IPS DF 4.7 (cell line): ENCODE data around the gene TSC22D1.

Source experiments
- DNase-seq: peaks from one replicate; pipeline ENCODE4 v3.0.0-alpha.2; 2013; ENCODE audit warnings: low spot score; ENCODE audit errors: extremely low read depth

TSC22D1 gene

DNA sequence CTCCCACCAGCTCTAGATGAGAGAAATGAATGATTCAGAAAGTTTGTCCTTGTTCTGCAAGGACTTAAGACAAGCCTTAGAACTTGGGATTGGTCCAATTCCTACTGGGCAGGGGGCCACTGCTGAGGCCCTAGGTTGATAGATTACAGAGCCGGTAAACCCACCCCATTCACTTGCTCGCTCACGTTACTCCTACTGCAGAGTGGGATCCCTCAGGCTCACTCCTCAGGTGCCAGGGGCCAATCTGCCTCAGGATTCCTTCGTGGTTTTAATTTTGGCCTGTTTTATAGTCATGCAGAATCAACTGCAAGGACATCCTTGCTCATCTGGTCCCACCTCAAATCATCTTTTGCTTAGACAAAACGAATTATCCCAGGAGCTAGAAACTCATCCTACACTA is 143.5 kb downstream of the TSC22D1 start:
- no peak for DNase-seq

- no peak for DNase-seq
These were observed 145.0 kb downstream of the TSC22D1 start for GRCh38 chr13:44431150-44431549.

- DNase-seq: no peak
These were observed 146.8 kb downstream of the TSC22D1 start for GRCh38 chr13:44429311-44429710.

GRCh38 chr13:44426461-44426860 is 149.7 kb downstream of the TSC22D1 start:
- DNase-seq: no peak

DNA sequence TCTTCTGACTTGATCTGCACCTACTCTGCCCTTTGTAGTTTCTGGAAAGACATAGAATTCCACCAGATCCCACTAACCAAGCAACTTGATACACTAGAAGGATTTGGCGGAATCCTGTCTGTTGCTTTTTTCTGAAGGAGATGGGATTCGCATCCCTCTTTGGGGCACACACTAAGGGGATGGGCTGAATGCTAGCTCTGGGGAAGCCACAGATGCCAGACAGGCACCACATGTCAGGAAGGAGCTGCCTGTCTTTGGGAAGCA is 150.4 kb downstream of the TSC22D1 start:
- DNase-seq: no peak

DNA sequence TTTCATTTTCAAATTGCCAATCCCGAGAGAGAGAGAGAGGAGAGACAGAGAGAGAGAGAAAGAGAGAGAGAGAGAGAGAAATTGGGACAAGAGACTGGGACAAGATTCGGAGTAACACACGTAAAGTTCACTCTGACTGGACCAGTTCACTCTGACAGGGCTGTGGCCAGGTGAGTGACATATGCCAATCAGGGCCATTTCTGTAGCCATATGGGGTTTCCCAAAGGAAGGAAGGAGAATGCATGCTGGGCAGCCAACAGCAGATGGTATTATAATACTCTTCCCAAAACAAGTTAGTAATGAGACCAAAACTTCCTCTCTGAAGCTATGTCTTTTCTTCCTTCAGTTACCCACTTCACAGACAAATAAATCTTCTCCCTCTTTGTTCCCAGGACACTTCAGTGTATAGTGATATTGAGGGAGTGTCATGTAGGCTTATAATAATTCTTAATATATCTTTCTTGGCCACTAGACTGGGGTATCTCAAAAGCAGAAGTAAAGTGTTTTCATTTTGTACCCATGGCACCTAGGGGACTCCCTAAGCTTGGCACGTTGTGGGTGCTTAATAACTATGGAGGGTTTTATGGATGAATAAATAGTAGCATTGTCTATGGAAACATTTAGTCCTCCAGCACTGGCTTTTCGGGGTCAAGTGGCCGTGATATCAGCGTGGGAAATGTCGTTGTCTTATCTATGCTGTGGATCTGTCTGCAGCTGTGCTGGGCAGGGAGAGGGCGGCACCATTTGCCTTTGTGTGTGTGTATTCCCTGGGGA is 150.9 kb downstream of the TSC22D1 start:
- no peak for DNase-seq

GRCh38 chr13:44423824-44424223 is 152.3 kb downstream of the TSC22D1 start:
- DNase-seq: no peak

DNA sequence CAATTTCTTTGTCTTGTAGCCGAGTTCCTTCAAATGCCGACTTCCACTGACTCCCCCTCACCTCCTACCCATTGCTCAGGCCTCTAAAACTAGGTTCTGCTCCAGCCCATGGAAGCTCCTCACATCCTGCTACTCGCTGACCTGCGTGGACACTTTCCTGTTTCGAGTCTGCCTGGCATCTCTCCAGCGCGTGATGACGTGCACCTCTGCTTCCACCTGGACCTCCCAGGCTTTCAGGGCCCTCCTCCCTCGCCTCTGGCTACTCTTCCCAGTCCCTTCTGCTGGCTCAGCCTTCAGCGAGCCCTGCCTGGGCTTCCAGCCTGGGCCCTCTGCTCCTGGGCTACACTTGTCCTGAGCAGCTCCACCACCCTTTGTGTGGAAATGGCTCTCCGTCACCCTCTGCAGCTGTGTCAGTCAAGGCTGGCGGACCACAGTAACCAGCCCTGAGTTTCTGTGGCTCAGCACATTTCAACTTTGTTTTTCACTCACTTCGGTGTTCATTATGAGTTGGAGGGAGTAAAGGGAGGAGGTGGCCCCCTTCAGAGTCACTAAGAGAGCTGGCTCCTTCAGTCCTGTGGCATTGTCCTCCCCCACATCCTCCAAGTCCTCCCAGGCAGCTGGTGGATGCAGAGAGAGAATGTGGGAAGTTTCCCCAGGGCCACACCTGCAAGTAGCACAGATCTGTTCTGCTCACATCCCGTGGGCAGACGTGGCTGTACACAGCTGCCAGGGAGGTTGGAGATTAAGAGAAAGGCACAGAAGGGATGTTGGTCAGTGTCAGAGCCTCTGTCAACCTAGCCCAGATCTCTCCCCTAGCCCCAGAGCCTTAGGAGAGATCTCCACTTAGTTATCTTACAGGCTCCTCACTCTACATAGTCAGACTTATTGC is 153.1 kb downstream of the TSC22D1 start:
- DNase-seq: no peak

DNA sequence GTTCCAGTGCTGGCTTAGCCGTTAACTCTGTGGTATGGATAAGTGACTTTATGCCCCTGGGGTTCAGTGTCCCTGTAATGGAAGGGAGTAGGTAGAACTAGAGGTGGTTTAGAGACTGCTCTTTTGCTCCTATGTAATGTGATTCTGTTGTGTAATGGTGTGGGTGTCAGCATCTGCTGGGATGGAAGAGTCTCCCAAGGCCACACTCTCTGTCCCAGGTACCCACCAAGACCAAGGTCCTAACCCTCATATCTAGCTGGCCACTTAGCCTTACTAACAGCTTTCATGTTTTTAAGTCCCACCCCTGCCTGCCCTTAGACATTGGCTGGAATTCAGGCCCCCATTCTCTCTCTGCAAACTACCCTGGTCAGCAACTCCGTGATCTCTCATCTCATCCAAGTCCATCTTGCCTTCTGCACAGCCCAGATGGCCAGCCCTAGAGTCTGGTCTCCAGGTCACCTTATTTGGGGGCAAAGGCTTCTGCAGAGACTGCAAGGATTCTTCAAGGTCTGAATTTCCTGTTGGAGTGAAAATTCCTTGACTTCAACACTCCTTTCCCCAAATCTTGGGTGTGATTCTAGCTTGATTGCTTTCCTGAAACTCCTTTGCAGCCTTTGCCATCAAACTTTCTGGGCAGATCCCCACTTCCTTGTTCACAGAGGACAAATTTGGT is 154.1 kb downstream of the TSC22D1 start:
- DNase-seq: no peak

- DNase-seq: no peak
These were observed 155.5 kb downstream of the TSC22D1 start for GRCh38 chr13:44420376-44421220.

- DNase-seq: no peak
These were observed 158.3 kb downstream of the TSC22D1 start for GRCh38 chr13:44417876-44418275.

DNA sequence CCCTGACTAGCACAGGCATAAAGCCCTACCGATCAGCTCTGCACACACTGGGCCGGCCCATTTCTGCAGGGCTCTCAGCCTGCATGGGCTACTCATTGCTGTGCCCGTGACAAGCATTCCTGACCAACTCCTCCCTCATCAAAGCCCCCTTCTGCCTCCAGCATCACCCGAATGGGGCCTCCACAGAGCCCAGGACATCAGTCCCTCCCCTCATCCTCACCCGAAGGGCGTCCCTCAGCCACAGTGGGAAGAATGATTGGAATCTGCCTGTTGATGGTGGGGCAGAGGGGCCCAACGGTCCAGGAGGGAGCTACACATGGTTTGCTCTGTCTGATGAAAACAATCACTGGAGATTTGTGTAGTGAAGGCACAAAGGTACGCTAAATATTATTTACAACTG is 158.7 kb downstream of the TSC22D1 start:
- DNase-seq: no peak

DNA sequence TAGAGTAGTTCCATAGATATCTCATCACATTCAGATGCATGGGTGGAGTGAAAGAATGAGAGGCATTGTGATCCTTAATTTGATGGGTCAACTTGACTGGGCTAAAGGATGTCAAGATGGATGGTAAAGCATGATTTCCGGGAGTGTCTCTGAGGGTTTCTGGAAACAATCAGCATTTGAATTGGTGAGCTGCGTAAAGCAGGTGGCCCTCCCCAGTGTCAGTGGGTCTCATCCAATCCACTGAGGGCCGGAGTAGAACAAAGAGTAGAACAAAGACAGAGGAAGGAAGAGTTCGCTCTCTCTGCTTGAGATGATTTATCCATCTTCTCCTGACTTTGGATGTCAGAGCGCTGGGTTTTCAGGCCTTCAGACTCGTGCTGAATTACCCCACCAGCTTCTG is 159.4 kb downstream of the TSC22D1 start:
- no peak for DNase-seq

- DNase-seq: no peak
These were observed 159.8 kb downstream of the TSC22D1 start for GRCh38 chr13:44416301-44416700.

- no peak for DNase-seq
These were observed 160.3 kb downstream of the TSC22D1 start for GRCh38 chr13:44415815-44416214.

- DNase-seq: no peak
These were observed 161.4 kb downstream of the TSC22D1 start for GRCh38 chr13:44414716-44415115.

GRCh38 chr13:44413095-44413494 is 163.0 kb downstream of the TSC22D1 start:
- DNase-seq: no peak

DNA sequence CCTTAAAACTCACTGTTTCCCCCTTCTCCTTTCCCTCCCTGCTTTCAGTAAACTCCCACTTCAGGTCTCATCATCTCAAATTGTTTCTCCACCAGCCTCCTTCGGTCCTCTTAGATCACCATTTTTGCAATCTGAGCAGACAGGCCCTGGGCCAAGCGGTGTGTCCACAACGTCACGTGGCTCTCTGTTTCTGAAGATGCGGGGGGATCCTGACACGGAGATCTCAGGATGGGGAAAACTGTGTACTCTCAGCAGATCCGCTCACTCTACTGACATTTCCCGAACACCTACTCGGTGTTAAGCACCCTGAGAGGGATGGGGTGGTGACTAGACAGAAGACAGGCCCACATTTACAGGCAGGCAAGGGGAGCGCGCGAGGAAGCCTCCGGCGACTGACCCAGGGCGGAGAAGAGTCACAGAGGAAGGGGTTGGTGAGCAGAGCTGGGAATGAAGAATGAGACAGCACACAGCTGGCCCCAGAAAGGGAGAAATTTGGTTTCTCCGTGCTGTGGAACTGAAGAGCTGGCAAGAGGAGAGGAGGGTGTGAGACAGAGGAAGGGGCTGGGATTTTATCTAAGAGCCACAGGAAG is 163.7 kb downstream of the TSC22D1 start:
- DNase-seq: no peak

DNA sequence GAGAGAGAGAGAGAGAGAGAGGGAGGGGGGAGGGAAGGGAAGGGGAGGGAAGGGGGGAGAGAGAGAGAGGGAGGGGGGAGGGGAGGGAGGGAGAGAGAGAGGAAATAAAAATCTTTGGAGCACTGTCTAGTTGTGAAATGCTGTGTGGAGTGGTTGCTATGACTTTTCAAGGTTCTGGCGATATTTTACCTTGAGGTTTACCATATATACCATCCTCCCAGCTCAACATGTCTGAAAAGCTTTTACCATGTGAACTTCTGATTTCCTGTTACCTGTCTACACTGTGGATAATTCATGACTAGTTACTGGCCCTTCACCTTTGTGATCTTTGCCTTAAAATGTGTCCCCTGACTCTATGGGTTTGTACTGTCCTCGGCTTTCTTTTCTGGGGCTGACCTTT is 164.3 kb downstream of the TSC22D1 start:
- DNase-seq: no peak

- DNase-seq: no peak
These were observed 165.7 kb downstream of the TSC22D1 start for GRCh38 chr13:44410328-44410859.

- DNase-seq: no peak
These were observed 166.5 kb downstream of the TSC22D1 start for GRCh38 chr13:44409595-44409994.
